Activated naive CD8-positive, alpha-beta T cell treated with anti-CD3 and anti-CD28 coated beads for 36 hours (primary cell): Measurements from ENCODE around the gene SIX6. TPM values are rescaled to one million over a fixed set of nuclear protein-coding genes. Genes with fewer than 3 reads are reported as not detected.
"Not testable (repeated sequence)": the region's sequence is repeated elsewhere in the genome, so short reads cannot be mapped to it uniquely, and the experiment has no call there.

Experiments
- DNase-seq: peaks from one replicate; pipeline ENCODE4 v3.0.0; 2021
- H3K27ac Mint-ChIP-seq: one replicate; pipeline ENCODE4 v1.8.0; 2022; ENCODE audit warnings: mild to moderate bottlenecking, moderate library complexity, mixed read lengths
- H3K27me3 Mint-ChIP-seq: one replicate; pipeline ENCODE4 v1.8.0; 2022; ENCODE audit warnings: mild to moderate bottlenecking, mixed read lengths
- H3K36me3 Mint-ChIP-seq: one replicate; pipeline ENCODE4 v1.8.0; 2021; ENCODE audit warnings: mild to moderate bottlenecking, mixed read lengths
- H3K4me1 Mint-ChIP-seq: one replicate; pipeline ENCODE4 v1.8.0; 2021; ENCODE audit warnings: mixed read lengths
- H3K4me3 Mint-ChIP-seq: one replicate; pipeline ENCODE4 v1.8.0; 2022; ENCODE audit warnings: mild to moderate bottlenecking, moderate library complexity, mixed read lengths
- H3K9me3 Mint-ChIP-seq: one replicate; pipeline ENCODE4 v1.8.0; 2022; ENCODE audit warnings: mixed read lengths
- total RNA-seq, 2 experiments: library from RNA; stranded (reverse); gene quantifications; one replicate each; pipeline ENCODE4 v1.2.3, GENCODE V29; 2021

Gene SIX6
- total RNA-seq, result not detected

DNA sequence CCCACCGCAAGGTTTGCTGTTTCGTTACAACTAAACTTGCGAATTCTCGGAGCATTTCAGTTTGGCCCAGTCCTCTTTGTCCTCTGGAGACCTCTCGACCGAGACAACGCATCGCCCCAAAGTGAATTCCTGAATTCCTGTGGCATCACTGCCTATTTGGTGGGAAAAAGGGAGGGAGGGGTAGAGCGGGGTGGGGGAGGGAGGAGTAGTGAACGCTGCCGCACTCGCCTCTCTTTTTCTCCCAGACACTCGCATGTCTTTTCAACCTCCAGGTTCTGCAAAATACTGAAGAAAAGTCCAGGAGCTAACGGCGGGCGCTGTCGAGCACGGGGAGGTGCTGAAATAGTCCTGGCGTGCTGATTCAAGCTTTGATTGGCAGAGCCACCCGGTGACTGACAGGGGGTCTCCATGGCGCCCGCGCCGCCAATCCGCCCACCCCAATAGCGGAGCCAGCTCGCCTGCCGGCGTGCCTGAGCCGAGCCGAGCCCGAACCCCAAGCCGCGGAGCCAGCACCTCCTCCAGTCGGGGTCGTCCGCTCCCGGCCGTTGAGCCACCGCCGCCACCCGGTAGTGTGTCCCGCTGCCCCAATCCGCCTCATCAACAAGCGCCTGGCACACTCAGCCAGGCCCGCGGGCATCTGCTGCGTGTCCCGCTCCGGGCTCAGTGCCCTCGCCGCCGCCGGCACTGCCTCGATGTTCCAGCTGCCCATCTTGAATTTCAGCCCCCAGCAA is at the start of gene SIX6:
Gene SIX6, plus strand, starts transcription at position 440 of the 731 bp plus-strand sequence. Its CDS starts 253 bp downstream, at position 693.
- peak within 1 kb of the TSS; percentile 40 for H3K4me3 Mint-ChIP-seq

DNA sequence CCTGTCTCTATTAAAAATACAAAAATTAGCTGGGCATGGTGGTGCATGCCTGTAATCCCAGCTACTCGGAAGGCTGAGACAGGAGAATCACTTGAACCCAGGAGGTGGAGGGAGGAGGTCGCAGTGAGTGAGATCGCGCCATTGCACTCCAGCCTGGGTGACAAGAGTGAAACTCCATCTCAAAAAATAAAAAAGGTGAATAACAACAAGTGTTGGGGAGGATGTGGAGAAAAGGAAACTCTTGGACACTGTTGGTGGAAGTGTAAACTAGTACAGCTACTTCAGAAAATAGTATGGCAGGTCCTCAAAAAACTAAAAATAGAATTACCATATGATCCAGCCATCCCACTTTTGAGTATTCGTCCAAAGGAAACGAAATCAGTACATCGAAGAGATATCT is 28.7 kb upstream of the SIX6 start:
- Mint-ChIP-seq H3K9me3 (peaks cover 11% of the 10 kb centered on the region), H3K27me3 (peaks cover 43% of the 10 kb centered on the region)
- not testable (repeated sequence) for DNase-seq, H3K4me3 Mint-ChIP-seq, H3K27ac Mint-ChIP-seq, H3K4me1 Mint-ChIP-seq, H3K36me3 Mint-ChIP-seq

More for the DNA sequence above, at the start of gene SIX6:
- Mint-ChIP-seq H3K36me3 (no peaks in the 10 kb centered on the region), H3K9me3 (no peaks in the 10 kb centered on the region), H3K4me1 (peaks cover 15% of the 10 kb centered on the region), H3K27ac (no peak within 1 kb of the TSS), H3K27me3 (peaks cover 94% of the 10 kb centered on the region)
- peak; percentile 25 for DNase-seq

- Mint-ChIP-seq H3K4me3 (no peak overlapping the region), H3K27me3 (peaks cover 32% of the 10 kb centered on the region), H3K27ac (no peak overlapping the region), H3K4me1 (peaks cover 3% of the 10 kb centered on the region), H3K9me3 (peaks cover 11% of the 10 kb centered on the region), H3K36me3 (no peaks in the 10 kb centered on the region)
- no peak for DNase-seq
Observed at GRCh38 chr14:60482743-60483142, 26.2 kb upstream of the SIX6 start.

GRCh38 chr14:60485057-60485597 is 23.8 kb upstream of the SIX6 start:
- Mint-ChIP-seq H3K4me1 (peaks cover 3% of the 10 kb centered on the region), H3K9me3 (peaks cover 6% of the 10 kb centered on the region), H3K27me3 (peaks cover 25% of the 10 kb centered on the region), H3K27ac (no peak overlapping the region), H3K4me3 (peak overlapping the region; percentile 40), H3K36me3 (no peaks in the 10 kb centered on the region)
- DNase-seq, result no peak

DNA sequence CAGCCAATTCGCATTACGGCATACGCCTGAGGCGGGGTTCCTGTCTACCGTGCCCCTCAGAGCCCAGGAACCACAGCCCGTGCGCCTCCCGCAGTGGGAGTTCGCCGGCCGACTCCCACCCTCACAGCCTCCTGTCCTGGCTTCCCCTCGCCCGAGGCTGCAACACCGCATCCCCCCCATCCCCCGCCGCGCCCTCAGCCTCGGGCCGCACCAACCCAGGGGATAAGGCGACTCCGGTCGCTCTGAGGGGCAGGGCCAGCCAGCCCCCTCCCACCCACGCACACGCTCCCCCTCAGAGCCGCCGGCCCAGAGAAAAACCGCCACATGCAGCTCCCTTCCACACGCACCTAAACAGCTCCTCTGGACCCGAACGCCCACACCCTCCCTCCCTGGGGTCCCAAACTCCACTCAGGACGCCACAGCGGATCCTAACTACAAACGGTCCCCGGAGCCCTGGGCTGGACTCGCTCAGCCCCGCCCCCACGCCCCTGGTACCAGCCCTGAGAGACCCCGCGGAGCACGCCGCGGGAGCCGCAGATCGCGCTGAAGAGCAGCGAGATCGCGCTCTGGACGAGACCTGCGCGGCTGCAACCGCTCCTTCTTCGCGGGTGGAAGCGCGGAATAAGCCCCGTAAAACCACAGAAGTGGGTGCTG is 23.2 kb upstream of the SIX6 start, which contains the start of gene C14orf39:
Gene C14orf39, minus strand, starts transcription at position 466 of the 654 bp plus-strand sequence. CDS start 985 bp downstream, outside the sequence.
- H3K9me3 Mint-ChIP-seq, result peaks cover 2% of the 10 kb centered on the region
- no peak within 1 kb of the TSS for H3K27ac Mint-ChIP-seq
- peaks cover 3% of the 10 kb centered on the region for H3K4me1 Mint-ChIP-seq
- DNase-seq, result peak; percentile 25
- H3K27me3 Mint-ChIP-seq, result peaks cover 19% of the 10 kb centered on the region
- peak within 1 kb of the TSS; percentile 40 for H3K4me3 Mint-ChIP-seq
- H3K36me3 Mint-ChIP-seq, result no peaks in the 10 kb centered on the region

DNA sequence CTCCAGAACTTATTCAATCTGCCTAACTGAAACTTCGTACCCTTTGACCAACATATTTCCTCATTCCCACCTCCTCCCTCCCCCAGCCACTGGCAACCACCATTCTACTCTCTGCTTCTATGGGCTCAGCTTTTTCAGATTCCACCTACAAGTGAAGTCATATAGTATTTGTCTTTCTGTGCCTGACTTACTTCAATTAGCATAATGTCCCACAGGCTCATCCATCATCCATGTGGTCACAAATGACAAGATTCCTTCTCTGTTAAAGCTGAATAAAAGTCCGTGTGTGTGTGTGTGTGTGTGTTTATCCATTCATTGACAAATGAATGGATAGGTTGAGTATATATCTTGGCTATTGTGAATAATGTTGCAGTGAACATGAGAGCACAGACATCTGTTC is 21.7 kb upstream of the SIX6 start:
- no peaks in the 10 kb centered on the region for H3K36me3 Mint-ChIP-seq
- H3K27ac Mint-ChIP-seq, result no peak overlapping the region
- peaks cover 18% of the 10 kb centered on the region for H3K27me3 Mint-ChIP-seq
- H3K4me1 Mint-ChIP-seq, result peaks cover 3% of the 10 kb centered on the region
- no peaks in the 10 kb centered on the region for H3K9me3 Mint-ChIP-seq
- no peak for DNase-seq
- H3K4me3 Mint-ChIP-seq, result no peak overlapping the region

- no peak overlapping the region for H3K27ac Mint-ChIP-seq
- no peak for DNase-seq
- peaks cover 13% of the 10 kb centered on the region for H3K27me3 Mint-ChIP-seq
- no peak overlapping the region for H3K4me3 Mint-ChIP-seq
- no peaks in the 10 kb centered on the region for H3K9me3 Mint-ChIP-seq
- H3K36me3 Mint-ChIP-seq, result no peaks in the 10 kb centered on the region
- peaks cover 3% of the 10 kb centered on the region for H3K4me1 Mint-ChIP-seq
Observed at GRCh38 chr14:60488175-60488574, 20.8 kb upstream of the SIX6 start.

GRCh38 chr14:60490270-60490669 is 18.7 kb upstream of the SIX6 start:
- Mint-ChIP-seq H3K36me3 (no peaks in the 10 kb centered on the region), H3K27me3 (peaks cover 12% of the 10 kb centered on the region), H3K4me1 (peaks cover 3% of the 10 kb centered on the region), H3K9me3 (no peaks in the 10 kb centered on the region), H3K4me3 (no peak overlapping the region), H3K27ac (no peak overlapping the region)
- DNase-seq, result no peak

- H3K4me1 Mint-ChIP-seq, result no peaks in the 10 kb centered on the region
- H3K27me3 Mint-ChIP-seq, result peaks cover 45% of the 10 kb centered on the region
- H3K27ac Mint-ChIP-seq, result no peak overlapping the region
- H3K36me3 Mint-ChIP-seq, result no peaks in the 10 kb centered on the region
- no peak for DNase-seq
- no peaks in the 10 kb centered on the region for H3K9me3 Mint-ChIP-seq
- no peak overlapping the region for H3K4me3 Mint-ChIP-seq
Observed at GRCh38 chr14:60495946-60496345, 13.0 kb upstream of the SIX6 start.

GRCh38 chr14:60502541-60502940 is 6.4 kb upstream of the SIX6 start:
- H3K27ac Mint-ChIP-seq, result no peak overlapping the region
- H3K27me3 Mint-ChIP-seq, result peaks cover 82% of the 10 kb centered on the region
- H3K4me1 Mint-ChIP-seq, result peaks cover 4% of the 10 kb centered on the region
- DNase-seq, result no peak
- H3K36me3 Mint-ChIP-seq, result no peaks in the 10 kb centered on the region
- H3K4me3 Mint-ChIP-seq, result no peak overlapping the region
- no peaks in the 10 kb centered on the region for H3K9me3 Mint-ChIP-seq

- no peaks in the 10 kb centered on the region for H3K36me3 Mint-ChIP-seq
Observed at GRCh38 chr14:60505448-60505847, 3.5 kb upstream of the SIX6 start.

DNA sequence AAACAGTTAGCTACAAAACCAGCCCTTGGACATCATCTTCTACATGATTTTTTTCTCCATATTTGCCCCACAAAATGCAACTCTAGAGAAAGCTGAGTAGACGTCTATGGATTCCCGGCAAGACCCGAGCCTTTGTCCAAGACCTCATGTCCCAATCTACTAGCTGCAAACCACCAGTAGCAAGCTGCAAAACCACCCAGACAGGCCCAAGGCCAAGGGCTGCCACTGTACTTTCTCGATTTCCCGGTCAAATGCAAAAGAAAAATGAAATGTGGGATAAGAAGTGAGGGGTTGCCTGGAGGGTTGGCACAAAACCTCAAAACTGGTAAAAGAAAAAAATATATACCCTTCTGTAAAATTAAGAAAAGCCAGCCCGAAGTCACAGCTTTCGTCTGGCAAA is 2.9 kb upstream of the SIX6 start:
- H3K9me3 Mint-ChIP-seq, result no peaks in the 10 kb centered on the region
- H3K4me1 Mint-ChIP-seq, result peaks cover 14% of the 10 kb centered on the region

More at GRCh38 chr14:60505448-60505847, 3.5 kb upstream of the SIX6 start:
- H3K4me3 Mint-ChIP-seq, result no peak overlapping the region
- DNase-seq, result no peak
- H3K9me3 Mint-ChIP-seq, result no peaks in the 10 kb centered on the region
- H3K27ac Mint-ChIP-seq, result no peak overlapping the region
- peaks cover 14% of the 10 kb centered on the region for H3K4me1 Mint-ChIP-seq
- H3K27me3 Mint-ChIP-seq, result peaks cover 97% of the 10 kb centered on the region

GRCh38 chr14:60506462-60506984 is 2.4 kb upstream of the SIX6 start:
- Mint-ChIP-seq H3K4me1 (peaks cover 14% of the 10 kb centered on the region), H3K36me3 (no peaks in the 10 kb centered on the region), H3K27ac (no peak overlapping the region), H3K9me3 (no peaks in the 10 kb centered on the region), H3K4me3 (no peak overlapping the region), H3K27me3 (peaks cover 97% of the 10 kb centered on the region)
- DNase-seq, result no peak

More for the DNA sequence above, 2.9 kb upstream of the SIX6 start:
- no peak for DNase-seq
- H3K4me3 Mint-ChIP-seq, result no peak overlapping the region
- no peaks in the 10 kb centered on the region for H3K36me3 Mint-ChIP-seq
- H3K27me3 Mint-ChIP-seq, result peaks cover 97% of the 10 kb centered on the region
- H3K27ac Mint-ChIP-seq, result no peak overlapping the region

DNA sequence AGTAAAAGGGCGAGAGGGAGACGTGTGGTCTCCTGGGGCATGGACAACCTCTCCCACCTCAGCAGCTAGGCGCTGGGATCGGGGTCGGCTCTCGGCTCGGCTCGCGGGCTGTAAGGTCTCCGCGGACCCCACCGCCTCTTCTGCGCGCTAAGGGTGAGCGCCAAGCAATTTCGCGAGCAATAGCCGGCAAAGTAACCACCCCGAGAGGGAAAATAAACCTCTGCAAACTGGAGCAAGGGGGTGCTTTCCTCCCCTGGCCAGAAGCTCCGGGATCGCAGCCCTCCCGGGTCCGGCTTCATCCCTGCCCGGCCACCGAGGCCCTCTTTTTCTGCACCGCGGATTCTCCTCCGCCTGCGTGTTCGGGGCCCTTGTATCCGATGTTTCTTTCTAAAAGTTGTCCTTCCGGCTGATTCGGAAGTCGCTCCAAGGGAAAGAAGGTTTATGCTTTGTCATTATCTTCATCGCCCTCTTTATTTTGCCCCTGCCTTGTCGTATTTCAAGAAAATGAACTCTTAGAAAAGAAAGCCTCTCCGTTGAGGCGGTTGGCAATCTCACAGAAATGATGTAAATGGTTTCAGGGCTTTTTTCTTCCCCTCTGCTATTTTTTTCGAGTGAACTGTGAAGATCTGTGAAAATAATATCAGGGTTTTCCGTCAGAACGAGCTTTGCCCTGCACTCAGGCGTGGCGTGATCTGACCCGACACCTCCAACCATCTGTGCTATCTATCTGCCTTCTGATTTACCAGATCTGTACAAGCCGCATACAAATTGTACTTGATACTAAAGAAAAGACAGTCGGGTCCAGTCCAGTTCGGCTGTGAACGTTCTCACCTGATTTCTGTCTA is 1.7 kb upstream of the SIX6 start:
- Mint-ChIP-seq H3K27me3 (peaks cover 97% of the 10 kb centered on the region), H3K36me3 (no peaks in the 10 kb centered on the region), H3K4me1 (peaks cover 15% of the 10 kb centered on the region), H3K27ac (no peak overlapping the region), H3K4me3 (no peak overlapping the region), H3K9me3 (no peaks in the 10 kb centered on the region)
- DNase-seq, result no peak

GRCh38 chr14:60508363-60508706 is 611 bp upstream of the SIX6 start:
- Mint-ChIP-seq H3K36me3 (no peaks in the 10 kb centered on the region), H3K9me3 (no peaks in the 10 kb centered on the region), H3K27me3 (peaks cover 95% of the 10 kb centered on the region), H3K4me1 (peaks cover 15% of the 10 kb centered on the region), H3K27ac (no peak overlapping the region), H3K4me3 (no peak overlapping the region)
- no peak for DNase-seq
